H1 (cell line): ENCODE measurements around the gene COL5A2. TPM values are rescaled to one million over a fixed set of nuclear protein-coding genes. Genes with fewer than 3 reads are reported as not detected.

Experiments used
- CTCF ChIA-PET: fragments of 300-600 bp; sonication (Branson Sonifier 250); formaldehyde crosslinking; loops from one replicate; lab custom pipeline; 2021; ENCODE audit not compliant: partially characterized antibody; lab: Charles Lee
- POLR2A ChIA-PET: fragments of 300-600 bp; sonication (Branson Sonifier 250); formaldehyde crosslinking; loops from one replicate; lab custom pipeline; 2021; ENCODE audit warnings: inconsistent platforms; ENCODE audit not compliant: partially characterized antibody; lab: Charles Lee
- DNase-seq, 2 experiments: peaks; one replicate each; pipeline versions ENCODE4 v3.0.0 to v3.0.0-alpha.2; 2010 to 2022; ENCODE audit warnings: low spot score in 2 of 2, low read depth in 1 of 2, mixed read lengths in 1 of 2
- FAIRE-seq: peaks from 2 replicates; lab custom pipeline; 2011; peaks lifted over from hg19 to GRCh38; lab: Jason Lieb, UNC
- H2AFZ ChIP-seq: 2 replicates; pipeline ENCODE4 v1.8.1; 2012; ENCODE audit warnings: low read length, inconsistent platforms
- H2AK5ac ChIP-seq: 2 replicates; pipeline ENCODE4 v1.6.1; 2013; ENCODE audit warnings: low read depth, low read length
- H2BK120ac ChIP-seq: replicated peaks from 2 replicates; pipeline ENCODE3; 2013; ENCODE audit warnings: low read depth, low read length, inconsistent platforms
- H2BK12ac ChIP-seq: 2 replicates; pipeline ENCODE4 v1.6.1; 2013; ENCODE audit warnings: low read depth, low read length
- H2BK15ac ChIP-seq: 2 replicates; pipeline ENCODE4 v1.6.1; 2013; ENCODE audit warnings: low read length
- H2BK20ac ChIP-seq: 2 replicates; pipeline ENCODE4 v1.6.1; 2013; ENCODE audit warnings: low read length
- H2BK5ac ChIP-seq: 2 replicates; pipeline ENCODE4 v1.6.1; 2013; ENCODE audit warnings: low read depth, low read length
- H3K14ac ChIP-seq: 2 replicates; pipeline ENCODE4 v1.6.1; 2013; ENCODE audit warnings: inconsistent platforms; ENCODE audit not compliant: insufficient read length
- H3K18ac ChIP-seq: 2 replicates; pipeline ENCODE4 v1.6.1; 2013; ENCODE audit warnings: low read length; ENCODE audit errors: extremely low read depth
- H3K23ac ChIP-seq: 2 replicates; pipeline ENCODE4 v1.6.1; 2013; ENCODE audit warnings: inconsistent platforms; ENCODE audit not compliant: insufficient read length
- H3K23me2 ChIP-seq: 2 replicates; pipeline ENCODE4 v1.6.1; 2013; ENCODE audit warnings: low read depth, low read length
- H3K27ac ChIP-seq: 2 replicates; pipeline ENCODE4 v1.6.1; 2011; ENCODE audit warnings: low read depth, low read length, inconsistent platforms
- H3K27me3 ChIP-seq, 4 experiments: replicated peaks in 1 of 4; 1 replicate in 1 of 4; 2 replicates in 3 of 4; pipeline versions ENCODE4 v1.6.1 to v1.8.1; 2011 to 2013; ENCODE audit warnings: low read length in 3 of 4, mild to moderate bottlenecking in 3 of 4, inconsistent platforms in 2 of 4, mixed read lengths in 2 of 4, moderate library complexity in 1 of 4; ENCODE audit not compliant: control insufficient read depth in 3 of 4, insufficient read depth in 3 of 4; ENCODE audit errors: extremely low read depth in 1 of 4
- H3K36me3 ChIP-seq, 4 experiments: 2 replicates each; pipeline versions ENCODE4 v1.6.1 to v1.8.1; 2011 to 2013; ENCODE audit warnings: mild to moderate bottlenecking in 4 of 4, low read length in 3 of 4, moderate library complexity in 2 of 4, control low read depth in 1 of 4, inconsistent platforms in 1 of 4; ENCODE audit not compliant: insufficient read depth in 4 of 4, control insufficient read depth in 2 of 4
- H3K4ac ChIP-seq: replicated peaks from 2 replicates; pipeline ENCODE3; 2013; ENCODE audit warnings: low read length, low read depth, mixed read lengths, inconsistent platforms; ENCODE audit not compliant: insufficient read length
- H3K4me1 ChIP-seq, 4 experiments: replicated peaks in 1 of 4; 1 replicate in 1 of 4; 2 replicates in 3 of 4; pipeline versions ENCODE4 v1.6.1 to v1.8.1; 2011 to 2013; ENCODE audit warnings: low read length in 3 of 4, inconsistent platforms in 2 of 4, mixed read lengths in 1 of 4; ENCODE audit not compliant: insufficient read depth in 4 of 4, control insufficient read depth in 3 of 4
- H3K4me2 ChIP-seq, 2 experiments: 2 replicates each; pipeline versions ENCODE4 v1.6.1 to v1.8.1; 2011 to 2013; ENCODE audit warnings: low read depth in 2 of 2, low read length in 2 of 2, control low read depth in 1 of 2, inconsistent platforms in 1 of 2, mild to moderate bottlenecking in 1 of 2; ENCODE audit not compliant: insufficient read depth in 1 of 2
- H3K4me3 ChIP-seq, 4 experiments: fragments of 200-600, 300-600 bp in 1 of 4; sonication (generic), shearing (Covaris generic), sonication (Bioruptor Twin) in 1 of 4; 2 replicates each; pipeline versions ENCODE4 v1.5.1 to v1.8.1; 2011 to 2016; ENCODE audit warnings: low read length in 4 of 4, low read depth in 3 of 4, control low read depth in 2 of 4, inconsistent platforms in 2 of 4, mild to moderate bottlenecking in 2 of 4, mixed read lengths in 1 of 4, moderate library complexity in 1 of 4; ENCODE audit not compliant: insufficient read depth in 2 of 4; ENCODE audit errors: extremely low read depth in 1 of 4
- H3K56ac ChIP-seq: replicated peaks from 2 replicates; pipeline ENCODE3; 2013; ENCODE audit warnings: low read depth, mild to moderate bottlenecking, mixed read lengths, low read length, inconsistent platforms; ENCODE audit not compliant: insufficient read length
- H3K79me1 ChIP-seq: 2 replicates; pipeline ENCODE4 v1.6.1; 2013; ENCODE audit warnings: low read depth, low read length, control low read depth
- H3K79me2 ChIP-seq, 2 experiments: 2 replicates each; pipeline versions ENCODE4 v1.6.1 to v1.8.1; 2012 to 2013; ENCODE audit warnings: low read length in 2 of 2, mild to moderate bottlenecking in 2 of 2, inconsistent platforms in 1 of 2; ENCODE audit not compliant: insufficient read depth in 2 of 2, control insufficient read depth in 1 of 2
- H3K9ac ChIP-seq, 4 experiments: replicated peaks in 1 of 4; 1 replicate in 1 of 4; 2 replicates in 3 of 4; pipeline versions ENCODE4 v1.6.1 to v1.8.1; 2011 to 2013; ENCODE audit warnings: low read depth in 3 of 4, low read length in 3 of 4, control low read depth in 2 of 4, mild to moderate bottlenecking in 2 of 4, moderate library complexity in 2 of 4, inconsistent platforms in 1 of 4; ENCODE audit errors: extremely low read depth in 1 of 4
- H3K9me3 ChIP-seq, 2 experiments: 2 replicates each; pipeline versions ENCODE4 v1.6.1 to v1.8.1; 2012 to 2013; ENCODE audit warnings: mild to moderate bottlenecking in 2 of 2, moderate library complexity in 2 of 2, control low read depth in 1 of 2, inconsistent platforms in 1 of 2, low read depth in 1 of 2, low read length in 1 of 2, mixed read lengths in 1 of 2; ENCODE audit not compliant: insufficient read depth in 2 of 2
- H4K20me1 ChIP-seq, 2 experiments: replicated peaks in 1 of 2; 2 replicates each; pipeline versions ENCODE3 to v1.8.1; 2011 to 2013; ENCODE audit warnings: inconsistent platforms in 2 of 2, low read length in 2 of 2, mild to moderate bottlenecking in 1 of 2; ENCODE audit not compliant: insufficient read depth in 2 of 2, control insufficient read depth in 1 of 2
- H4K5ac ChIP-seq: 2 replicates; pipeline ENCODE4 v1.6.1; 2013; ENCODE audit warnings: low read length, low read depth, mixed read lengths, inconsistent platforms; ENCODE audit not compliant: insufficient read length
- H4K8ac ChIP-seq: 2 replicates; pipeline ENCODE4 v1.8.0; 2013; ENCODE audit warnings: mild to moderate bottlenecking, moderate library complexity, low read length, inconsistent platforms; ENCODE audit not compliant: insufficient read depth; ENCODE audit errors: extremely low read depth
- H4K91ac ChIP-seq: replicated peaks from 2 replicates; pipeline ENCODE3; 2013; ENCODE audit warnings: low read length, mixed read lengths, inconsistent platforms; ENCODE audit not compliant: insufficient read length
- CBX8 ChIP-seq: fragments of 300-800, 300-1000 bp; sonication (generic); IDR thresholded peaks from 2 replicates; pipeline ENCODE4 v1.7.1; 2016; ENCODE audit warnings: low read depth, low read length, borderline replicate concordance
- EGR1 ChIP-seq: IDR thresholded peaks from 2 replicates; pipeline ENCODE4 v1.6.1; 2011; ENCODE audit warnings: low read depth, low read length, borderline replicate concordance
- EP300 ChIP-seq, 2 experiments: IDR thresholded peaks; 1 replicate in 1 of 2; 2 replicates in 1 of 2; pipeline ENCODE4 v1.6.1; 2011 to 2012; ENCODE audit warnings: low read depth in 2 of 2, low read length in 2 of 2, mild to moderate bottlenecking in 2 of 2, borderline replicate concordance in 1 of 2, inconsistent platforms in 1 of 2, moderate library complexity in 1 of 2
- EZH2 ChIP-seq: fragments of 200-600 bp; sonication (generic); IDR thresholded peaks from 2 replicates; pipeline ENCODE4 v1.7.1; 2012; ENCODE audit warnings: low read depth, mild to moderate bottlenecking, moderate library complexity, low read length, inconsistent platforms; ENCODE audit not compliant: severe bottlenecking
- POLR2A ChIP-seq, 2 experiments: IDR thresholded peaks; 1 replicate in 1 of 2; 2 replicates in 1 of 2; pipeline ENCODE4 v1.6.1; 2011; ENCODE audit warnings: low read depth in 2 of 2, low read length in 2 of 2, mild to moderate bottlenecking in 2 of 2; ENCODE audit errors: control extremely low read depth in 1 of 2
- RAD21 ChIP-seq, 2 experiments: IDR thresholded peaks in 1 of 2; conservative IDR thresholded peaks in 1 of 2; 2 replicates each; pipeline ENCODE4 v1.6.1; 2011; ENCODE audit warnings: low read depth in 2 of 2, low read length in 2 of 2, improper control_type of control experiment in 1 of 2, inconsistent platforms in 1 of 2, mild to moderate bottlenecking in 1 of 2, moderate library complexity in 1 of 2
- RNF2 ChIP-seq: fragments of 200-900, 300-1000 bp; sonication (generic); IDR thresholded peaks from 2 replicates; pipeline ENCODE4 v1.7.1; 2016; ENCODE audit warnings: borderline replicate concordance, low read depth, mild to moderate bottlenecking, antibody characterized with exemption, low read length; ENCODE audit not compliant: poor library complexity, severe bottlenecking; ENCODE audit errors: missing control alignments
- SAP30 ChIP-seq: fragments of 300-600 bp; sonication (generic); IDR thresholded peaks from 2 replicates; pipeline ENCODE4 v1.7.1; 2012; ENCODE audit warnings: low read length, moderate library complexity, mild to moderate bottlenecking, inconsistent platforms; ENCODE audit not compliant: insufficient read depth, insufficient replicate concordance
- SIN3A ChIP-seq, 2 experiments: IDR thresholded peaks in 1 of 2; conservative IDR thresholded peaks in 1 of 2; 2 replicates each; pipeline ENCODE4 v1.6.1; 2011 to 2012; ENCODE audit warnings: low read length in 2 of 2, improper control_type of control experiment in 1 of 2, low read depth in 1 of 2, mild to moderate bottlenecking in 1 of 2
- SUZ12 ChIP-seq: fragments of 200-600 bp; sonication (generic); IDR thresholded peaks from 2 replicates; pipeline ENCODE4 v1.6.1; 2012; ENCODE audit warnings: mild to moderate bottlenecking, inconsistent platforms, low read length, moderate library complexity, mixed read lengths
- TAF1 ChIP-seq: IDR thresholded peaks from 2 replicates; pipeline ENCODE4 v1.6.1; 2011; ENCODE audit warnings: mild to moderate bottlenecking, low read depth, low read length
- TCF12 ChIP-seq: IDR thresholded peaks from 2 replicates; pipeline ENCODE4 v1.6.1; 2011; ENCODE audit warnings: low read depth, mild to moderate bottlenecking, low read length
- WGBS, 2 experiments: shearing (Covaris generic) in 1 of 2; methylation state at CpG; one replicate each; pipeline versions ENCODE4 v1.1.6 to v1.1.7; 2013 to 2015; ENCODE audit warnings: low lambda C conversion rate in 2 of 2, mixed read lengths in 2 of 2, inconsistent platforms in 1 of 2, low coverage in 1 of 2, missing lambda C conversion rate in 1 of 2; ENCODE audit not compliant: insufficient replicate concordance in 2 of 2, insufficient coverage in 1 of 2, insufficient read length in 1 of 2; ENCODE audit errors: extremely low coverage in 1 of 2, missing lambda C conversion rate in 1 of 2; 5-methylcytosine and 5-hydroxymethylcytosine counted together
- polyA plus RNA-seq, 7 experiments: library from polyadenylated mRNA; depleted of rRNA in 3 of 7; stranded (reverse) in 5 of 7; unstranded in 2 of 7; fragments of >200 nt in 5 of 7; fragments of 200-250 nt in 2 of 7; gene quantifications; 1 replicate in 5 of 7; 2 replicates in 1 of 7; 4 replicates in 1 of 7; pipeline versions ENCODE4 v1.2.1 to v1.2.3, GENCODE V29; 2011 to 2013; ENCODE audit warnings: missing spikeins in 2 of 7, mixed read lengths in 2 of 7
- total RNA-seq: library from RNA; stranded (reverse); fragmentation: NEBNext Ultra II Directional; extraction: Animal tissue kit (Norgen Biotek cat#: 25700); gene quantifications from 2 replicates; pipeline ENCODE4 v1.2.1, GENCODE V29; 2021

The COL5A2 gene
- total and polyA plus RNA-seq, 2 of the 8 experiments (the other 6 are each of a cell fraction or from before 2014, with no cell fraction given), result 4.7 to 24.2 TPM

- H3K9me3 ChIP-seq, result no peaks in the 10 kb centered on the region
- H3K23ac ChIP-seq, result no peak overlapping the region
- H2AFZ ChIP-seq, result no peak overlapping the region
- H3K27me3 ChIP-seq, result no peaks in the 10 kb centered on the region
- H4K91ac ChIP-seq, result no peak overlapping the region
- no peak overlapping the region for H3K27ac ChIP-seq
- no peaks in the 10 kb centered on the region for H3K4me1 ChIP-seq
- no peak overlapping the region for H4K5ac ChIP-seq
- 86% methylated on average over 4 of the region's 4 CpGs; no CpG with 5 or more reads in 1 of the 2 experiments for WGBS, 2 experiments
- no peaks in the 10 kb centered on the region for H3K79me1 ChIP-seq
- no peak overlapping the region for H2BK5ac ChIP-seq
- H2AK5ac ChIP-seq, result no peak overlapping the region
- H3K4me2 ChIP-seq, result no peak overlapping the region
- H3K18ac ChIP-seq, result no peak overlapping the region
- no peak overlapping the region for H3K56ac ChIP-seq
- no peaks in the 10 kb centered on the region for H4K20me1 ChIP-seq
- H2BK15ac ChIP-seq, result no peak overlapping the region
- no peak overlapping the region for H2BK20ac ChIP-seq
- DNase-seq (no peak), FAIRE-seq (no peak)
- no peaks in the 10 kb centered on the region for H3K23me2 ChIP-seq
- H3K9ac ChIP-seq, result no peak overlapping the region
- POLR2A ChIA-PET, result no interaction called here
- H3K79me2 ChIP-seq, result no peaks in the 10 kb centered on the region
- H2BK120ac ChIP-seq, result no peak overlapping the region
- no peak overlapping the region for H3K4me3 ChIP-seq
- H2BK12ac ChIP-seq, result no peak overlapping the region
- H3K4ac ChIP-seq, result no peak overlapping the region
- no peaks in the 10 kb centered on the region for H3K36me3 ChIP-seq
- CTCF ChIA-PET, result interaction anchor here (1.2 kb wide), 2 partner anchors 11 to 464 kb away, joined by 3 read pairs; no protein-coding TSS in a partner anchor
- H4K8ac ChIP-seq, result no peak overlapping the region
- no peak overlapping the region for H3K14ac ChIP-seq
- TF ChIP-seq POLR2A (IDR thresholded peaks at IDR 0.05; ENCODE audit: control extremely low read depth in 1 of 2, low read depth in 2 of 2, low read length in 2 of 2) (no peak), EP300 (IDR thresholded peaks at IDR 0.05; ENCODE audit: borderline replicate concordance in 1 of 2, low read depth in 2 of 2, low read length in 2 of 2) (no peak), SUZ12 (no peak), TCF12 (no peak), SIN3A (conservative IDR thresholded peaks at IDR 0.05 in 1 of 2, IDR thresholded peaks at IDR 0.05 in 1 of 2; ENCODE audit: low read depth in 1 of 2, low read length in 2 of 2) (no peak), RAD21 (IDR thresholded peaks at IDR 0.05 in 1 of 2, conservative IDR thresholded peaks at IDR 0.05 in 1 of 2; ENCODE audit: low read depth in 2 of 2, low read length in 2 of 2) (no peak), SAP30 (no peak), EGR1 (no peak), CBX8 (no peak), RNF2 (no peak), TAF1 (no peak), EZH2 (no peak)
These were observed 192.7 kb downstream of the COL5A2 start for GRCh38 chr2:188986839-188987238.
